WTC11 (cell line): ENCODE data around the gene IL1RAPL2. TPM values are rescaled to one million over a fixed set of nuclear protein-coding genes. Genes with fewer than 3 reads are reported as not detected.

Experiments used
- ATAC-seq: fragments of 200-7000 bp; cut with Tn5 transposase; 2 replicates; pipeline ENCODE4 v1.10.0; 2021; ENCODE audit warnings: mild to moderate bottlenecking, moderate library complexity
- CTCF ChIA-PET: fragments of 300-600 bp; sonication (Branson Sonifier 250); formaldehyde crosslinking; loops from one replicate; lab custom pipeline; 2021; ENCODE audit warnings: antibody characterized with exemption; lab: Charles Lee
- POLR2A ChIA-PET: fragments of 350-600 bp; sonication (Branson Sonifier 250); formaldehyde crosslinking; loops from one replicate; lab custom pipeline; 2021; ENCODE audit warnings: antibody characterized with exemption; lab: Charles Lee
- DNase-seq: peaks from one replicate; pipeline ENCODE4 v3.0.0; 2021; ENCODE audit warnings: low spot score
- H3K27ac Mint-ChIP-seq: 2 replicates; pipeline ENCODE4 v1.8.0; 2021; ENCODE audit warnings: mixed read lengths
- H3K27me3 Mint-ChIP-seq: 2 replicates; pipeline ENCODE4 v1.8.0; 2021; ENCODE audit warnings: low read depth, mild to moderate bottlenecking, moderate library complexity, mixed read lengths
- H3K36me3 Mint-ChIP-seq: 2 replicates; pipeline ENCODE4 v1.8.0; 2021; ENCODE audit warnings: mixed read lengths
- H3K4me1 Mint-ChIP-seq: 2 replicates; pipeline ENCODE4 v1.8.0; 2022; ENCODE audit warnings: mixed read lengths
- H3K4me3 Mint-ChIP-seq: 2 replicates; pipeline ENCODE4 v1.8.0; 2021; ENCODE audit warnings: mild to moderate bottlenecking, moderate library complexity, mixed read lengths
- H3K9me3 Mint-ChIP-seq: 2 replicates; pipeline ENCODE4 v1.8.0; 2021; ENCODE audit warnings: mixed read lengths
- AR ChIP-seq: fragments of 250-450 bp; sonication (Bioruptor Pico); IDR thresholded peaks from 2 replicates; pipeline ENCODE4 v1.9.0; 2021; ENCODE audit warnings: mild to moderate bottlenecking
- EMX1 ChIP-seq: fragments of 250-450 bp; sonication (Bioruptor Pico); IDR thresholded peaks from 2 replicates; pipeline ENCODE4 v1.8.0; 2021; ENCODE audit warnings: mild to moderate bottlenecking
- JAZF1 ChIP-seq: fragments of 250-450 bp; sonication (Bioruptor Pico); IDR thresholded peaks from 2 replicates; pipeline ENCODE4 v1.9.0; 2021; ENCODE audit warnings: moderate library complexity, mild to moderate bottlenecking, inconsistent platforms
- NR2C2 ChIP-seq: sonication (generic); formaldehyde crosslinking; IDR thresholded peaks from 2 replicates; pipeline ENCODE4 v1.8.0; 2022; ENCODE audit warnings: mild to moderate bottlenecking, missing genetic modification reagents
- NR3C1 ChIP-seq: sonication (generic); formaldehyde crosslinking; conservative IDR thresholded peaks from 2 replicates; pipeline ENCODE4 v1.8.1; 2023; ENCODE audit warnings: low read depth, mild to moderate bottlenecking, missing genetic modification reagents
- PRRX2 ChIP-seq: fragments of 250-450 bp; sonication (Bioruptor Pico); IDR thresholded peaks from 2 replicates; pipeline ENCODE4 v1.8.0; 2021; ENCODE audit warnings: mild to moderate bottlenecking
- RORB ChIP-seq: fragments of 250-450 bp; sonication (Bioruptor Pico); IDR thresholded peaks from 2 replicates; pipeline ENCODE4 v1.9.0; 2021; ENCODE audit warnings: mild to moderate bottlenecking
- TCF7 ChIP-seq: sonication (generic); formaldehyde crosslinking; IDR thresholded peaks from 2 replicates; pipeline ENCODE4 v1.8.0; 2022; ENCODE audit warnings: mild to moderate bottlenecking, low read depth, missing genetic modification reagents, moderate library complexity
- TEAD1 ChIP-seq: sonication (generic); formaldehyde crosslinking; IDR thresholded peaks from 2 replicates; pipeline ENCODE4 v1.8.0; 2022; ENCODE audit warnings: mild to moderate bottlenecking, missing genetic modification reagents
- TEAD4 ChIP-seq: sonication (generic); formaldehyde crosslinking; IDR thresholded peaks from 2 replicates; pipeline ENCODE4 v1.8.0; 2022; ENCODE audit warnings: mild to moderate bottlenecking, missing genetic modification reagents
- TP53 ChIP-seq: sonication (generic); formaldehyde crosslinking; IDR thresholded peaks from 2 replicates; pipeline ENCODE4 v1.8.1; 2023; ENCODE audit warnings: mild to moderate bottlenecking, missing genetic modification reagents
- ZNF232 ChIP-seq: sonication (generic); formaldehyde crosslinking; IDR thresholded peaks from 2 replicates; pipeline ENCODE4 v1.8.0; 2022; ENCODE audit warnings: mild to moderate bottlenecking, missing genetic modification reagents
- ZNF416 ChIP-seq: fragments of 250-450 bp; sonication (Bioruptor Pico); IDR thresholded peaks from 2 replicates; pipeline ENCODE4 v1.9.0; 2021; ENCODE audit warnings: mild to moderate bottlenecking, inconsistent platforms
- ZNF423 ChIP-seq: fragments of 250-450 bp; sonication (Bioruptor Pico); IDR thresholded peaks from 2 replicates; pipeline ENCODE4 v2.1.2; 2022; ENCODE audit warnings: mild to moderate bottlenecking, moderate library complexity
- ZNF512 ChIP-seq: sonication (generic); formaldehyde crosslinking; IDR thresholded peaks from 2 replicates; pipeline ENCODE4 v1.8.1; 2022; ENCODE audit warnings: missing genetic modification reagents, borderline replicate concordance
- ZNF532 ChIP-seq: fragments of 250-450 bp; sonication (Bioruptor Pico); IDR thresholded peaks from 2 replicates; pipeline ENCODE4 v1.9.0; 2021; ENCODE audit warnings: mild to moderate bottlenecking, borderline replicate concordance
- total RNA-seq: library from RNA; stranded (reverse); gene quantifications from 3 replicates; pipeline ENCODE4 v1.2.3, GENCODE V29; 2021
- TF ChIP-seq, protein P1 (sequence below): sonication (generic); formaldehyde crosslinking; IDR thresholded peaks from 2 replicates; pipeline ENCODE4 v1.8.0; 2022; ENCODE audit warnings: mild to moderate bottlenecking, missing genetic modification reagents
- TF ChIP-seq, protein P2 (sequence below): sonication (generic); formaldehyde crosslinking; IDR thresholded peaks from 2 replicates; pipeline ENCODE4 v1.8.0; 2022; ENCODE audit warnings: missing genetic modification reagents
- TF ChIP-seq, protein P3 (sequence below): fragments of 250-450 bp; sonication (Bioruptor Pico); conservative IDR thresholded peaks from 2 replicates; pipeline ENCODE4 v1.9.0; 2021; ENCODE audit warnings: mild to moderate bottlenecking

IL1RAPL2 gene
- total RNA-seq, 1 experiment from 2014 or later, result 0.09 TPM

DNA sequence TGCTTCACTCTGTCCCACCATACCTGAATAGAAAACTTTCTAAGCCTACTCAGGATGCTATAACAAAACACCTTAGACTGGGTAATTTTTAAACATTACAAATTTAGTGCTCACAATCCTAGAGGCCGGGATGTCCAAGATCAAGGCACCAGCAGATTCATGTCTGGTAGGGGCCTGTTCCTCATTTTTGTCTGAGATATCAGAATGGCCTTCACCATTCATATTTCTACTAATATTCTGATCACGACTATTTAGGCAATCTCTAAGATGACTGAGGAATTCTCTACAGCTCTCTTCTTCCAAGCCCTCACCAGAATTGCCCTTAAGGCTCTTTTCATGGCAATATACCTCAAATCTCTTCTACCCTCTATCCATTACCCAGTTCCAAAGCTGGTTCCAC lies 1178.9 kb downstream of the IL1RAPL2 start:
- H3K36me3 Mint-ChIP-seq, result no peaks in the 10 kb centered on the region
- no peaks in the 10 kb centered on the region for H3K27me3 Mint-ChIP-seq
- DNase-seq (no peak), ATAC-seq (no peak)
- H3K4me3 Mint-ChIP-seq, result no peak overlapping the region
- CTCF ChIA-PET, result no interaction called here
- no peaks in the 10 kb centered on the region for H3K9me3 Mint-ChIP-seq
- no peak overlapping the region for H3K27ac Mint-ChIP-seq
- peaks cover 10% of the 10 kb centered on the region for H3K4me1 Mint-ChIP-seq
- POLR2A ChIA-PET, result no interaction called here
- no peak for TF ChIP-seq ZNF512
- TF ChIP-seq JAZF1 (CRISPR knock-in tag), result no peak
- TF ChIP-seq TEAD1 (CRISPR knock-in tag), result no peak
- no peak for TF ChIP-seq NR3C1 (CRISPR knock-in tag)
- no peak for TF ChIP-seq EMX1 (CRISPR knock-in tag)
- TF ChIP-seq RORB (CRISPR knock-in tag), result no peak
- TF ChIP-seq, protein P1, sequence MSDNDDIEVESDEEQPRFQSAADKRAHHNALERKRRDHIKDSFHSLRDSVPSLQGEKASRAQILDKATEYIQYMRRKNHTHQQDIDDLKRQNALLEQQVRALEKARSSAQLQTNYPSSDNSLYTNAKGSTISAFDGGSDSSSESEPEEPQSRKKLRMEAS (CRISPR knock-in tag), result no peak
- TF ChIP-seq AR (CRISPR knock-in tag), result no peak
- TF ChIP-seq TCF7 (CRISPR knock-in tag), result no peak
- TF ChIP-seq TEAD4 (CRISPR knock-in tag), result no peak
- no peak for TF ChIP-seq ZNF532 (CRISPR knock-in tag)
- no peak for TF ChIP-seq ZNF416 (CRISPR knock-in tag)
- TF ChIP-seq ZNF423 (CRISPR knock-in tag), result no peak
- TF ChIP-seq, protein P2, sequence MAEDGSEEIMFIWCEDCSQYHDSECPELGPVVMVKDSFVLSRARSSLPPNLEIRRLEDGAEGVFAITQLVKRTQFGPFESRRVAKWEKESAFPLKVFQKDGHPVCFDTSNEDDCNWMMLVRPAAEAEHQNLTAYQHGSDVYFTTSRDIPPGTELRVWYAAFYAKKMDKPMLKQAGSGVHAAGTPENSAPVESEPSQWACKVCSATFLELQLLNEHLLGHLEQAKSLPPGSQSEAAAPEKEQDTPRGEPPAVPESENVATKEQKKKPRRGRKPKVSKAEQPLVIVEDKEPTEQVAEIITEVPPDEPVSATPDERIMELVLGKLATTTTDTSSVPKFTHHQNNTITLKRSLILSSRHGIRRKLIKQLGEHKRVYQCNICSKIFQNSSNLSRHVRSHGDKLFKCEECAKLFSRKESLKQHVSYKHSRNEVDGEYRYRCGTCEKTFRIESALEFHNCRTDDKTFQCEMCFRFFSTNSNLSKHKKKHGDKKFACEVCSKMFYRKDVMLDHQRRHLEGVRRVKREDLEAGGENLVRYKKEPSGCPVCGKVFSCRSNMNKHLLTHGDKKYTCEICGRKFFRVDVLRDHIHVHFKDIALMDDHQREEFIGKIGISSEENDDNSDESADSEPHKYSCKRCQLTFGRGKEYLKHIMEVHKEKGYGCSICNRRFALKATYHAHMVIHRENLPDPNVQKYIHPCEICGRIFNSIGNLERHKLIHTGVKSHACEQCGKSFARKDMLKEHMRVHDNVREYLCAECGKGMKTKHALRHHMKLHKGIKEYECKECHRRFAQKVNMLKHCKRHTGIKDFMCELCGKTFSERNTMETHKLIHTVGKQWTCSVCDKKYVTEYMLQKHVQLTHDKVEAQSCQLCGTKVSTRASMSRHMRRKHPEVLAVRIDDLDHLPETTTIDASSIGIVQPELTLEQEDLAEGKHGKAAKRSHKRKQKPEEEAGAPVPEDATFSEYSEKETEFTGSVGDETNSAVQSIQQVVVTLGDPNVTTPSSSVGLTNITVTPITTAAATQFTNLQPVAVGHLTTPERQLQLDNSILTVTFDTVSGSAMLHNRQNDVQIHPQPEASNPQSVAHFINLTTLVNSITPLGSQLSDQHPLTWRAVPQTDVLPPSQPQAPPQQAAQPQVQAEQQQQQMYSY (CRISPR knock-in tag), result no peak
- no peak for TF ChIP-seq ZNF232
- no peak for TF ChIP-seq NR2C2
- no peak for TF ChIP-seq PRRX2 (CRISPR knock-in tag)
- TF ChIP-seq TP53 (CRISPR knock-in tag), result no peak
- TF ChIP-seq, protein P3, sequence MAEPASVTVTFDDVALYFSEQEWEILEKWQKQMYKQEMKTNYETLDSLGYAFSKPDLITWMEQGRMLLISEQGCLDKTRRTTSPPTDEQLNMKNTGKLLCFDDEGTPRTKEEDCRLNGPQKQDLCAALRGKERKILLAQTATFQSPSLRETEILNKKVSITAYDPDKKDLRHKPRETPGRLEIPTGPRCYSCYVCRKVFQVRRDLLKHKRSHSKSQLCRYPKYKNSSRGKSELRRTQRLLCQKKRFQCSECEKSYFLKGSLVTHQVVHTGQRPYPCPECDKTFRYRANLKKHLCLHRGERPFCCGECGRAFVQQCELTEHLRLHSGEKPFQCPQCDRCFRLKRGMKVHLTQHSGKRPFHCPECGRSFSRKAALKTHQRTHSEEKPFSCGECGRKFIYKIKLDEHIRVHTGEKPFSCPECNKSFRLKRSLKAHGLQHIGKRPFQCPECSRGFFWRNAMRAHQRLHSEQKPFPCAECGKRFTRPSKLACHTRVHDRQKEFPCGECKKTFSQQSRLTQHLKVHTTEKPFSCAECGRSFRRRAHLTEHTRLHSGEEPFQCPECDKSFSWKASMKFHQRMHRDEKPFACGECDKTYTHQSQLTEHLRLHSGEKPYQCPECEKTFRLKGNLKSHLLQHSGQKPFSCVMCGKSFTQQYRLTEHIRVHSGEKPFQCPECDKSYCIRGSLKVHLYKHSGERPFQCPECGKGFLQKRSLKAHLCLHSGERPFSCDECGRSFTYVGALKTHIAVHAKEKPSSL, result no peak
